ENCODE measurements around the gene ZSCAN22.
"Not testable (repeated sequence)": the region's sequence is repeated elsewhere in the genome, so short reads cannot be mapped to it uniquely, and the experiment has no call there.

ZSCAN22 gene

DNA sequence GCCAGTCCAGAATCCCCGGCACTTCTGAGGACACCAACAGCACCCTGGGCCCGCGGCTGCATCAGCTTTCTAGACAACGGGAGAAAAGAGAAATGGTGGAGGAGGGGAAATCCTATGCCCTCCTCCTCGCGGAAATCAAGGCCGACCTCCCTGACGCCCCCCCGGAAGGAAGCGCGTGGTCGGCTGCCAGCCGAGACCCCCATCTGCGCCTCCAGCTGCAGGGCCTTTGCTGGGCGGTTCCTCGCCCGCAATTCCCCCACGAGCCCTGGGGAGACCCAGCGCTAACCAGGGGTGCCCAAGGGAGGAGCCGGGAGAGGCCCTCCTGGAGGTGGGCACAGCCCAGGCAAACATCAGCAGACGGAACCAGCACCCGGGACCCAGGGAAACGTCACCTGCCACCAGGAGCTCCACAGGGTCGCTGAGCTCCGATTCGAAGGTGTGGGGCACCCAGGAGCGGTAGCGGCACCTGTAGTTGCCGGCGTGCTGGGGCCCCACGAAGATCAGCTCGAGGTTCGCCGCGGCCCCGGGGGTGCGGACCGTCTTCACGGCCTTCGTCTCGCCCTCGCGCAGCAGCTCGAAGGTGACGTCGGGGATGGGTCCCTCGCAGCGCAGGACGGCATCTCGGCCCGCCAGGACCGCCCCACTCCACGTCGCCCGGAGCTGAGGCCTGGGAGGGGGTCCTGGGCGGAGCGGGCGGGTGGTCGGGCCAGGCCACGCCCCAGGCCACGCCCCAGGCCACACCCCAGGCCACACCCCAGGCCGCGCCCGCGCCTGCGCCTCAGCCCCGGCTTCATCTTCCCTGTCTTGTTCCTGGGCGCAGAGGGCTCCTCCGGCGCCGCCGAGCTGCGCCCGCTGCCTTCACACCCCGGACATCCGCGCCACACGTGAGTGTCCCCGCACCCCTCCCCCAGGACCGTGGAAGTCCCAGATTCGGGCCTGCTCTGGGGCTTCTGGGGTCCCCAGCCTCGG, 20.5 kb downstream of the ZSCAN22 start:
- H3K27me3 ChIP-seq, result no peaks in the 10 kb centered on the region
- peaks cover 2% of the 10 kb centered on the region; the same call in 1 of the 2 replicates for H3K36me3 ChIP-seq
- no peak for TF ChIP-seq CTCF (IDR thresholded peaks at IDR 0.05; ENCODE audit: low read depth, low read length)
- H3K9me3 ChIP-seq, result no peaks in the 10 kb centered on the region
- H3K4me3 ChIP-seq (ENCODE audit: low read depth, low read length), result peak overlapping the region; percentile 78
- no peaks in the 10 kb centered on the region for H3K4me1 ChIP-seq
- peak; percentile 85 for DNase-seq

DNA sequence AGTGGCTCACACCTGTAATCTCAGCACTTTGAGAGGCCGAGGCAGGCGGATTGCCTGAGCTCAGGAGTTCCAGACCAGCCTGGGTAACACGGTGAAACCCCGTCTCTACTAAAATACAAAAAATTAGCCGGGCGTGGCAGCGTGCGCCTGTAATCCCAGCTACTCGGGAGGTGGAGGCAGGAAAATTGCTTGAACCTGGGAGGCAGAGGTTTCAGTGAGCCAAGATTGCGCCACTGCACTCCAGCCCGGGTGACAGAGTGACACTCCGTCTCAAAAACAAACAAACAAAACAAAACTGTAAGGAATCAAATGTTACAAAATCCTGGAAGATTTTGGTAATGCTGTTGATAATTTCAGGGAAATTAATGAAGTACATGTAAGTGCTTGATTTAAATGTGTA, 21.3 kb downstream of the ZSCAN22 start:
- H3K4me3 ChIP-seq (ENCODE audit: low read depth, low read length), result peak overlapping the region; percentile 78
- not testable (repeated sequence) for H3K36me3 ChIP-seq, H3K4me1 ChIP-seq, H3K9me3 ChIP-seq, H3K27me3 ChIP-seq, DNase-seq

- peaks cover 2% of the 10 kb centered on the region; the same call in 1 of the 2 replicates for H3K36me3 ChIP-seq
- H3K9me3 ChIP-seq, result no peaks in the 10 kb centered on the region
- no peaks in the 10 kb centered on the region for H3K27me3 ChIP-seq
- H3K4me3 ChIP-seq (ENCODE audit: low read depth, low read length), result no peak overlapping the region
- DNase-seq, result no peak
- no peak for TF ChIP-seq CTCF (IDR thresholded peaks at IDR 0.05; ENCODE audit: low read depth, low read length)
- no peaks in the 10 kb centered on the region for H3K4me1 ChIP-seq
These were observed 22.8 kb downstream of the ZSCAN22 start for GRCh38 chr19:58349590-58349989.

- no peak for DNase-seq
- Histone ChIP-seq H3K4me1 (no peaks in the 10 kb centered on the region), H3K4me3 (ENCODE audit: low read depth, low read length) (no peak overlapping the region), H3K9me3 (no peaks in the 10 kb centered on the region), H3K27me3 (no peaks in the 10 kb centered on the region), H3K36me3 (peaks cover 2% of the 10 kb centered on the region; the same call in 1 of the 2 replicates)
- TF ChIP-seq CTCF (IDR thresholded peaks at IDR 0.05; ENCODE audit: low read depth, low read length), result no peak
These were observed 23.4 kb downstream of the ZSCAN22 start for GRCh38 chr19:58350001-58350861.

GRCh38 chr19:58350871-58351557, 24.2 kb downstream of the ZSCAN22 start:
- Histone ChIP-seq H3K27me3 (no peaks in the 10 kb centered on the region), H3K36me3 (peaks cover 2% of the 10 kb centered on the region; the same call in 1 of the 2 replicates), H3K9me3 (no peaks in the 10 kb centered on the region), H3K4me3 (ENCODE audit: low read depth, low read length) (no peak overlapping the region), H3K4me1 (no peaks in the 10 kb centered on the region)
- no peak for DNase-seq
- TF ChIP-seq CTCF (IDR thresholded peaks at IDR 0.05; ENCODE audit: low read depth, low read length), result no peak

DNA sequence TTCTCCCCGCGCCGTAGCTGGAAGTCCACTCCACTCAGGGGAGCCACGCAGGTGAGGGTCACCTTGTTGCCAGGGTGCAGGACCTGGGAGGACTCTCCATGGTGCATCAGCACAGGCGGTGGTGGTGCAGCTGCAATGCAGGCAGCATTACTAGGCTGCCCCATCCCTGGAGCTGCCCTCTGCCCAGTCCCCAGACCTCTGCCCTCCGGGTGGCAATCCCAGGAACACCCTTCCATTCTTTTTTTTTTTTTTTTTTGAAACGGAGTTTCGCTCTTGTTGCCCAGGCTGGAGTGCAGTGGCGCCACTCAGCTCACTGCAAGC, 24.7 kb downstream of the ZSCAN22 start:
- Histone ChIP-seq H3K36me3 (peaks cover 2% of the 10 kb centered on the region; the same call in 1 of the 2 replicates), H3K4me1 (no peaks in the 10 kb centered on the region), H3K9me3 (no peaks in the 10 kb centered on the region), H3K4me3 (ENCODE audit: low read depth, low read length) (no peak overlapping the region), H3K27me3 (no peaks in the 10 kb centered on the region)
- no peak for DNase-seq
- no peak for TF ChIP-seq CTCF (IDR thresholded peaks at IDR 0.05; ENCODE audit: low read depth, low read length)

Data from BE2C (cell line).